ENCODE results near the gene BTAF1.

The BTAF1 gene

DNA sequence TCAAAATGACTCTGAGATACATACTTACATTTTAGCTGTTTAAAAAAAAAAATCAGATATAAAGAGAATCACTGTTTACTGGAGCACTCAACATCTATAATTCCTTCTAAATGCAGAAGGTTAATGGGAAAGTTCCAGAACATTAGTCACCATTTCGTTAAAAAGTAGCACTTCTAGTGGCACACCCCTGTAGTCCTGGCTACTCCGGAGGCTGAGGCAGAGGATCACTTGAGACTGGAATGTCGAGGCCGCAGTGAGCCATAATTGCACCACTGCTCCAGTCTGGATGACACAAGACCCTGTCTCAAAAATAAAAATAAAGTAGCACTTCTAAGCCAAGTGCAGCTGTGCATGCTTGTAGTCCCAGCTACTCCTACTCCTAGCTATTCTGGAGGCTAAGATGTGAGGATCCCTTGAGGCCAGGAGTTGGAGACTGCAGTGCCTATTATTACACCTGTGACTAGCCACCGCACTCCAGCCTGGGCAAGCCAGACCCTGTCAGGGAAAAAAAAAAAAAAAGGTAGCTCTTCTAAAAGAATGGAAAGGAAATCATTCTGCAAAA lies 16.5 kb upstream of the BTAF1 start:
- Histone ChIP-seq H3K36me3 (replicated peaks; ENCODE audit: insufficient read depth, low read length) (no peaks in the 10 kb centered on the region), H4K20me1 (ENCODE audit: insufficient read depth, low read length) (no peaks in the 10 kb centered on the region), H3K4me1 (ENCODE audit: low read length) (no peaks in the 10 kb centered on the region), H3K27ac (ENCODE audit: low read length) (no peak overlapping the region), H3K9me2 (replicated peaks; ENCODE audit: insufficient read depth, low read length) (no peaks in the 10 kb centered on the region), H2AFZ (ENCODE audit: low read length) (no peak overlapping the region), H3F3A (ENCODE audit: insufficient read depth, low read length) (peaks cover 7% of the 10 kb centered on the region), H3K9ac (ENCODE audit: low read length) (no peak overlapping the region), H3K79me2 (ENCODE audit: low read length) (no peaks in the 10 kb centered on the region), H3K9me3 (replicated peaks; ENCODE audit: insufficient read depth, low read length) (no peaks in the 10 kb centered on the region), H3K27me3 (replicated peaks; ENCODE audit: insufficient read depth, low read length) (no peaks in the 10 kb centered on the region), H3K4me3 (ENCODE audit: low read length) (no peak overlapping the region), H3K4me2 (ENCODE audit: low read depth, low read length) (no peak overlapping the region)
- no peak for DNase-seq
- TF ChIP-seq EZH2 (optimal IDR thresholded peaks at IDR 0.05; ENCODE audit: low read depth, low read length) (no peak), EZH2phosphoT487 (IDR thresholded peaks at IDR 0.05; ENCODE audit: low read length) (no peak), CTCF (IDR thresholded peaks at IDR 0.05; ENCODE audit: low read length) (no peak)

GRCh38 chr10:91907914-91908336 lies 15.6 kb upstream of the BTAF1 start:
- Histone ChIP-seq H3K9me2 (replicated peaks; ENCODE audit: insufficient read depth, low read length) (no peaks in the 10 kb centered on the region), H3K79me2 (ENCODE audit: low read length) (no peaks in the 10 kb centered on the region), H3F3A (ENCODE audit: insufficient read depth, low read length) (peaks cover 7% of the 10 kb centered on the region), H2AFZ (ENCODE audit: low read length) (peak overlapping the region; percentile 29), H3K4me2 (ENCODE audit: low read depth, low read length) (peak overlapping the region; percentile 71), H3K9ac (ENCODE audit: low read length) (peak overlapping the region; percentile 50; the same call in 1 of the 2 replicates), H3K9me3 (replicated peaks; ENCODE audit: insufficient read depth, low read length) (no peaks in the 10 kb centered on the region), H3K27me3 (replicated peaks; ENCODE audit: insufficient read depth, low read length) (no peaks in the 10 kb centered on the region), H3K27ac (ENCODE audit: low read length) (no peak overlapping the region), H3K4me3 (ENCODE audit: low read length) (peak overlapping the region; percentile 51), H3K4me1 (ENCODE audit: low read length) (no peaks in the 10 kb centered on the region), H4K20me1 (ENCODE audit: insufficient read depth, low read length) (no peaks in the 10 kb centered on the region), H3K36me3 (replicated peaks; ENCODE audit: insufficient read depth, low read length) (no peaks in the 10 kb centered on the region)
- no peak for DNase-seq
- TF ChIP-seq EZH2phosphoT487 (IDR thresholded peaks at IDR 0.05; ENCODE audit: low read length) = no peak
- TF ChIP-seq CTCF (IDR thresholded peaks at IDR 0.05; ENCODE audit: low read length) = no peak
- no peak for TF ChIP-seq EZH2 (optimal IDR thresholded peaks at IDR 0.05; ENCODE audit: low read depth, low read length)

GRCh38 chr10:91908337-91909116 lies 15.0 kb upstream of the BTAF1 start:
- no peaks in the 10 kb centered on the region for H3K9me3 ChIP-seq (replicated peaks; ENCODE audit: insufficient read depth, low read length)

More at GRCh38 chr10:91908337-91909116, 15.0 kb upstream of the BTAF1 start:
- Histone ChIP-seq H3K27me3 (replicated peaks; ENCODE audit: insufficient read depth, low read length) (no peaks in the 10 kb centered on the region), H3F3A (ENCODE audit: insufficient read depth, low read length) (peaks cover 7% of the 10 kb centered on the region), H4K20me1 (ENCODE audit: insufficient read depth, low read length) (no peaks in the 10 kb centered on the region), H3K4me1 (ENCODE audit: low read length) (no peaks in the 10 kb centered on the region), H3K4me2 (ENCODE audit: low read depth, low read length) (peak overlapping the region; percentile 71), H3K9me2 (replicated peaks; ENCODE audit: insufficient read depth, low read length) (no peaks in the 10 kb centered on the region), H3K79me2 (ENCODE audit: low read length) (no peaks in the 10 kb centered on the region), H2AFZ (ENCODE audit: low read length) (peak overlapping the region; percentile 29), H3K27ac (ENCODE audit: low read length) (no peak overlapping the region; the same call in 1 of the 2 replicates), H3K9ac (ENCODE audit: low read length) (peak overlapping the region; percentile 50; the same call in 1 of the 2 replicates), H3K36me3 (replicated peaks; ENCODE audit: insufficient read depth, low read length) (no peaks in the 10 kb centered on the region), H3K4me3 (ENCODE audit: low read length) (peak overlapping the region; percentile 51)
- TF ChIP-seq CTCF (IDR thresholded peaks at IDR 0.05; ENCODE audit: low read length) (peak; percentile 65), EZH2phosphoT487 (IDR thresholded peaks at IDR 0.05; ENCODE audit: low read length) (no peak)
- DNase-seq = peak; percentile 91

All from MM.1S (cell line).